Uterus (tissue), 4 donors: ENCODE data around the gene LRRC4C. TPM values are rescaled to one million over a fixed set of nuclear protein-coding genes. Genes with fewer than 3 reads are reported as not detected.

Experiments used
- DNase-seq, 2 donors: peaks; one replicate each; pipeline ENCODE4 v3.0.0-alpha.2; 2019 to 2020
- H3K27ac ChIP-seq, 2 donors: fragments of 200-600 bp; sonication (generic); 1 replicate in 1 of 2; 2 replicates in 1 of 2; pipeline ENCODE4 v1.5.1; 2016 to 2018
- H3K27me3 ChIP-seq, 2 donors: fragments of 200-600 bp; sonication (generic); one replicate each; pipeline ENCODE4 v1.5.1; 2018 to 2019; ENCODE audit warnings: control low read depth in 1 of 2
- H3K36me3 ChIP-seq, 2 donors: fragments of 200-600 bp; sonication (generic); one replicate each; pipeline ENCODE4 v1.5.1; 2019; ENCODE audit warnings: control low read depth in 1 of 2
- H3K4me1 ChIP-seq, 2 donors: fragments of 200-600 bp; sonication (generic); one replicate each; pipeline ENCODE4 v1.5.1; 2018 to 2019; ENCODE audit warnings: control low read depth in 1 of 2
- H3K4me3 ChIP-seq, 2 donors: fragments of 200-600 bp; sonication (generic); 1 replicate in 1 of 2; 2 replicates in 1 of 2; pipeline ENCODE4 v1.5.1; 2018 to 2019; ENCODE audit warnings: mild to moderate bottlenecking in 1 of 2
- H3K9me3 ChIP-seq, 2 donors: fragments of 200-600 bp; sonication (generic); one replicate each; pipeline ENCODE4 v1.5.1; 2019; ENCODE audit warnings: control low read depth in 1 of 2
- CTCF ChIP-seq, 4 experiments: fragments of 200-600 bp in 2 of 4; fragments of 450-650 bp in 2 of 4; sonication (generic) in 2 of 4; IDR thresholded peaks; one replicate each; pipeline ENCODE4 v1.5.1; 2016 to 2019; ENCODE audit warnings: antibody characterized with exemption in 4 of 4, mild to moderate bottlenecking in 2 of 4, moderate library complexity in 1 of 4
- POLR2A ChIP-seq, 2 donors: fragments of 450-650 bp; IDR thresholded peaks; one replicate each; pipeline ENCODE4 v1.6.1; 2016; ENCODE audit warnings: antibody characterized with exemption in 2 of 2, mild to moderate bottlenecking in 1 of 2, moderate library complexity in 1 of 2
- intact Hi-C: fragments of 100-400 bp; cut with DNase I; formaldehyde crosslinking; loops from one replicate; pipeline ENCODE4 v1.15.1; 2023; ENCODE audit warnings: low total_unique reads
- total RNA-seq, 4 donors: library from RNA; depleted of rRNA in 3 of 4; stranded (reverse); fragments of >200 nt in 3 of 4; gene quantifications; one replicate each; pipeline versions ENCODE4 v1.1.0 to v1.2.4, GENCODE V29; 2014 to 2023
- donor health status: DM: yes; HTN: yes; CAD: no.

The LRRC4C gene
- total RNA-seq, 4 donors from 2014 or later, result 1.5 to 16.9 (median 2.1) TPM; not detected in 1

- no peak for DNase-seq
- no peak overlapping the region for H3K27ac ChIP-seq
- no peak for TF ChIP-seq POLR2A (IDR thresholded peaks at IDR 0.05)
- TF ChIP-seq CTCF (IDR thresholded peaks at IDR 0.05), result no peak
- no peaks in the 10 kb centered on the region for H3K27me3 ChIP-seq
- H3K36me3 ChIP-seq, result no peaks in the 10 kb centered on the region
- intact Hi-C loops, result no loop called here
- no peak overlapping the region for H3K4me3 ChIP-seq
- H3K4me1 ChIP-seq, result no peaks in the 10 kb centered on the region
- no peaks in the 10 kb centered on the region for H3K9me3 ChIP-seq
These were observed 1105.3 kb downstream of the LRRC4C start for GRCh38 chr11:40354121-40354520.

DNA sequence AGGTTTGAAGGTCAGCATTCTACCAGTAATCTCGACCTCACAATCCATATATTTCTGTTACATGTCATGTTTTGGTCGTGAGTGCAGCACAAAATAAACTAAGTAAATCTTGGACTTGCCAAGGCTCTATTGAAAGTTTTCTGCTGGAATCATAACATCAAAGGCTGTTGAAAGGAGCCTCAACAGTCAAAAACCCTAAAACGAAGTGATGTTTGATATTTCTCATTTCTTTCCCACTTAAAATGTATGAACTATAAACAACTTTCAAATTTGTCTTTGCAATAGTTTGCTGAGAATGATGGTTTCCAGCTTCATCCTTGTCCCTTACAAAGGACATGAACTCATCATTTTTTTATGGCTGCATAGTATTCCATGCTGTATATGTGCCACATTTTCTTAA lies 1118.5 kb downstream of the LRRC4C start:
- no peaks in the 10 kb centered on the region for H3K36me3 ChIP-seq
- H3K27ac ChIP-seq, result no peak overlapping the region
- DNase-seq, result no peak
- no peaks in the 10 kb centered on the region for H3K27me3 ChIP-seq
- H3K4me1 ChIP-seq, result no peaks in the 10 kb centered on the region
- no peaks in the 10 kb centered on the region for H3K9me3 ChIP-seq
- no peak for TF ChIP-seq CTCF (IDR thresholded peaks at IDR 0.05)
- TF ChIP-seq POLR2A (IDR thresholded peaks at IDR 0.05), result no peak
- H3K4me3 ChIP-seq, result no peak overlapping the region
- intact Hi-C loops, result no loop called here

- DNase-seq, result no peak
- H3K36me3 ChIP-seq, result no peaks in the 10 kb centered on the region
- no peak overlapping the region for H3K27ac ChIP-seq
- no peaks in the 10 kb centered on the region for H3K9me3 ChIP-seq
- no peak for TF ChIP-seq CTCF (IDR thresholded peaks at IDR 0.05)
- no peak for TF ChIP-seq POLR2A (IDR thresholded peaks at IDR 0.05)
- H3K4me1 ChIP-seq, result no peaks in the 10 kb centered on the region
- no peaks in the 10 kb centered on the region for H3K27me3 ChIP-seq
- no peak overlapping the region for H3K4me3 ChIP-seq
- intact Hi-C loops, result no loop called here
These were observed 1120.7 kb downstream of the LRRC4C start for GRCh38 chr11:40338739-40339138.

DNA sequence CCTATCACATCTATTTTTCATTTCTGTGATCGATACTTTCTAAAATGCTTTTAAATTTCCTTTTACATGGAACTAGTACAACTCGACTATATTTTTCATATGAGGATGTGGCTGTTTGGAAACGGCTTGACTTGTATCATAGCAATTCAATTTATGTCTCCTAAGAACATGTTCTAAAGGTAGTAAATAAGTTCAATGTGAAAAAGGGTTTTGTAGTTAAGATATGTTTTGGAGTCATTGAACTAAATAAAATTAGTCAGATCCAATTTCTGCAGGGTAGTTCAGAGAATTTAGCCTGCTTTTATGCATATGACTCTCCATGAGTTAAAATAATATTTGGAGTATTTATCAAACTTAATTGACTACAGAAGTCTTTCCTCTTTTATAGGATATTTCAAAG lies 1121.4 kb downstream of the LRRC4C start:
- Histone ChIP-seq H3K27ac (no peak overlapping the region), H3K4me3 (no peak overlapping the region), H3K9me3 (no peaks in the 10 kb centered on the region), H3K27me3 (no peaks in the 10 kb centered on the region), H3K36me3 (no peaks in the 10 kb centered on the region), H3K4me1 (no peaks in the 10 kb centered on the region)
- TF ChIP-seq CTCF (IDR thresholded peaks at IDR 0.05) (no peak), POLR2A (IDR thresholded peaks at IDR 0.05) (no peak)
- intact Hi-C loops, result no loop called here
- no peak for DNase-seq

- no peaks in the 10 kb centered on the region for H3K27me3 ChIP-seq
- no peaks in the 10 kb centered on the region for H3K9me3 ChIP-seq
- H3K36me3 ChIP-seq, result no peaks in the 10 kb centered on the region
- intact Hi-C loops, result no loop called here
- TF ChIP-seq POLR2A (IDR thresholded peaks at IDR 0.05), result no peak
- TF ChIP-seq CTCF (IDR thresholded peaks at IDR 0.05), result no peak
- H3K27ac ChIP-seq, result no peak overlapping the region
- DNase-seq, result no peak
- H3K4me3 ChIP-seq, result no peak overlapping the region
- no peaks in the 10 kb centered on the region for H3K4me1 ChIP-seq
These were observed 1122.3 kb downstream of the LRRC4C start for GRCh38 chr11:40337118-40337517.
